Liver (tissue), 2 donors: ENCODE results near the gene GSK3A.

Source experiments
- CTCF ChIP-seq: fragments of 150-350 bp; IDR thresholded peaks from 2 replicates; pipeline ENCODE4 v1.5.1; 2017; ENCODE audit warnings: improper control_type of control experiment, low read depth, low read length; ENCODE audit not compliant: missing input control
- YY1 ChIP-seq: IDR thresholded peaks from 2 replicates; pipeline ENCODE4 v1.6.1; 2016; ENCODE audit warnings: antibody characterized with exemption, mild to moderate bottlenecking
- TF ChIP-seq, protein P1 (sequence below): IDR thresholded peaks from 2 replicates; pipeline ENCODE4 v1.6.1; 2016; ENCODE audit warnings: antibody characterized with exemption
- donor health status: healthy.

- TF ChIP-seq CTCF: no peak
- TF ChIP-seq YY1: no peak
- TF ChIP-seq, protein P1, sequence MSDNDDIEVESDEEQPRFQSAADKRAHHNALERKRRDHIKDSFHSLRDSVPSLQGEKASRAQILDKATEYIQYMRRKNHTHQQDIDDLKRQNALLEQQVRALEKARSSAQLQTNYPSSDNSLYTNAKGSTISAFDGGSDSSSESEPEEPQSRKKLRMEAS: no peak
Observed at GRCh38 chr19:42275103-42275502, 32.7 kb upstream of the GSK3A start.
